Measurements from ENCODE around the gene EVC.
"Not testable (repeated sequence)": the region's sequence is repeated elsewhere in the genome, so short reads cannot be mapped to it uniquely, and the experiment has no call there.

Gene EVC

GRCh38 chr4:5812506-5813229 lies 101.7 kb downstream of the EVC start:
- DNase-seq (ENCODE audit: low spot score) = peak; percentile 61

GRCh38 chr4:5813882-5814255 lies 102.9 kb downstream of the EVC start:
- DNase-seq (ENCODE audit: low spot score) = no peak

DNA sequence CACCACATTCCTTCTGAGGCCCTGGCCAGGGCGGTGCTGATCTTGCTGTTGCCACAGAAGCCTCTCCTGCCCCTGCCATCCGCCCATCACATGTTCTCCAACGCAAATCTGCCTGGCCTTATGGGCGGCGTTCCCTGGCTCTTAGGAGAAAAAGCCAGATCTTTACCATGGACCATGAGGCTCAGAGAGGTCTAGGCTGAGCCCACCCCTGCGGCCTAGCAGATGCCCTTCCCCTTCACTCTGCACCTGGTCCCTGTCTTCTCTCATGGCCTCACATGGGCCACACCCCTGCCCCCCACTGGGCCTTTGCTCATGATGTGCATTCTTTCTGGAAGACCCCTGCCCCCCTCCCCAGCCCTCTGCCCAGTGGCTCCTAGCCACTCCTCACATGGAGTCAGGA lies 103.4 kb downstream of the EVC start:
- no peak for DNase-seq (ENCODE audit: low spot score)

GRCh38 chr4:5815641-5816040 lies 104.6 kb downstream of the EVC start:
- no peak for DNase-seq (ENCODE audit: low spot score)

- DNase-seq (ENCODE audit: low spot score) = no peak
Measured at GRCh38 chr4:5816101-5816500, 105.1 kb downstream of the EVC start.

GRCh38 chr4:5816851-5817375 lies 105.9 kb downstream of the EVC start:
- DNase-seq (ENCODE audit: low spot score) = no peak

DNA sequence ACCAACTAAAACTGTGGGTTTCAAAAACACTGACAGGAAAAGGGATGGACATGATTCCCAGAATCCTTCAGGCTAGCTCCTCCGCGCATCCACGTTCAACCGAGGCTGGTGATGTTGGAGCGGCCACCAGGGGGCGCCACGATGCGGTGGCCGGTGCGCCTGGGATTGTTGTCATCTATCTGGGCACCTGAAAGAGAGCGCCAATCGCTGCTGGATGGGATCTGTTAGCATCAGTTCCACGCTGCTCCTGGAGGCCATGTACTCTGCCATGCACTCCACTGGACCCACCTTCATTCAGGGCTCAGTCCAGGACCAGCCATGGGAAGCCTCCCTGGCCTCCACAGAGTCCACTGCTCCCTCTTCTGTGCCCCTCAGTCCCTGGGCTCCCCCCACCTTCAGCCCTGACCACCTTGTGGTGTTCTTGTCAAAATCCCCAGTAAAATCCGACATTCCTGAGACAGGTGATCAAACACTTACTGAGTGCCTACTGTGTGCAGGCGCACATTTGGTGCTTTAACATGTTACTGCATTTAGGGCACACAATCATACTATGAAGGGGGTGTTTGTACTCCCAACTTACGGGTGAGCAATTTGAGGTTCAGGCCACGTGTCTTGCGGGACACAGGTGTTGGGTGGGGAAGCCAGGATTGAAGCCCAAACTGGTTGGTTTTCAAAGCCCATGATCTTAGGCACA lies 110.8 kb downstream of the EVC start:
- no peak for DNase-seq (ENCODE audit: low spot score)

DNA sequence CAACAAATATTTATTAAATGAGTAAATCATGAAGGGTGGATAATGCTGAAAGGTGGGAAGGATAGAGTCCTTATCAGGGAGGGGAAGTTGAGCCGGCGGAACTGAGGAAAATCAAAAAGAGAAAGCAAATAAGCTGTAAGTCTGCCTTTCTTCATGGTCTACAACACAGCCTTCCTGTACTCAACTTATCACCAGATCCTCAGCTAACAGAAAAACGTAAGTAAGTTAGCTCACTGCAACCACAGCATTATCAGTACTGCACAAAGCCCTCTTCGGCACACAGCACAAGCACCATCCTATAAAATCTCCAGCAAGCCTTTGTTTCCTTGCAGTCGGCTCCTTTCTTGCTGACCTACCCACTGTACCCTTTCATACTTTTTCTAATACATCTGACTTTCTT lies 111.6 kb downstream of the EVC start:
- no peak for DNase-seq (ENCODE audit: low spot score)

GRCh38 chr4:5823542-5824211 lies 112.7 kb downstream of the EVC start:
- DNase-seq (ENCODE audit: low spot score) = no peak

DNA sequence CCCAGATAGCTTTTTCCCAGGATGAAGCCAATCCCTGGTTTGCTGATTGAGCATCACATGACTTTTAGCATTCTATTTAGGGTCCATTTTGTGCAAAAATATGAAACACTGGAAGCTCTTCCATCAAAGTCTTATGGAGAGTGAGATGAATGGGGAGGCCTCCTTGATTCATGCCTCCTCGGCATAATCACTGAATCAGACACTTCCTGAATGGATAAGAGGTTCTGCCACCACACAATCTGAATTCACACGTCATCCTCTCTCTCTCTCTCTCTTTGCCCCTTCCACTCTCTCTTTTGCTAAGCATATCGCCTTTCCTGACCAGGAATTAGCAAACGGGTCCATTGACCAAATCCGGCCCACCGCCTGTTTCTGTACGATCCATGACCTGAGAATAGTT lies 113.2 kb downstream of the EVC start:
- DNase-seq (ENCODE audit: low spot score) = no peak

DNA sequence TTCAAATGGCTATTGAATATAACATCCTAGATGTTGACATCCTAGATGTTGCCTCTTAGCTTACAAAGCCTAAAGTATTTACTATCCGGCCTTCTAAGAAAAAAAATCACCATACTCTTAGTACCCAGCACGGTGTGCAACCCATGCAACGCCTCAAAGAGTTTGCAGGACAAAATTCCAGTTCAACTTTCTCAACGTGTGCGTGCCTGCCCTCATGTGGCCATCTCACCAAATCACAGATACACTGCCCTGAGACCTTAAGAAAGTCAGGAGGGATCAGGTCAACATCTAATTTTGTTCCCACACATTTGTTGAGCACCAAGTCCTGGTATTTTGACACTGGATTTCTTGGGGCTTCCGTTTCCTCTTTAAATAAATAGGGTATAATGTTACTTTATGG lies 113.6 kb downstream of the EVC start:
- DNase-seq (ENCODE audit: low spot score) = peak; percentile 5

DNA sequence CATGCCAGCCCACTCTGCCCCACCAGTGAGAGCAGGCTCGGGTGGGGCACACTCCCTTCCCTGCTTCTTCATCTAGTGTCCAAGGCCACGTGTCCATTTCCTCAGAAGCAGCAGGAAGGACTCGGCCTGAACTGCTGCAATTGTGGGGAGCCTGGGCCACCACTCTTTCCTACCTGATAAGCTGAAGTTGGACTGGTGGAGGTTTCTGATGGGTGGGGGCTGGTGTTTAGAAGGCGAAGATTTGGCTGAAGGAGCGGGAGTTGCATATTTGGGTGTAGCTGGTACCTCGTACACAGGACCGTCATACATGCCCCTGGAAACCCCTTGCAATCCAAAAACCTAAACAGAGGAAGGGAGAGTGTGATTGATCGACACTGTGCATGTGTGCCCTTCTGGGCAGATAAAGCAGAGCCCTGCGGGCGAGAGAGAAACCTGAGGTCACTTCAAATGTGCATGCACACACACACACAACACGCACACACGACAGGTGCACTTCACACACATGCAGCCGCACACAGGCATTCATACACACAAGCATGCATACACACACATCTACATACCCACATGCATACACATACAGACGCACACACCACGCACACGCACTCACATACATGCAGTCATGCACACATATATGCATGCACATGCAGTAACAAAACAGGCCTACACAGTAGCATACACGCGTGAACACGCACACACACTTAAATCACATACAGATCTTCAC lies 114.5 kb downstream of the EVC start:
- no peak for DNase-seq (ENCODE audit: low spot score)

DNA sequence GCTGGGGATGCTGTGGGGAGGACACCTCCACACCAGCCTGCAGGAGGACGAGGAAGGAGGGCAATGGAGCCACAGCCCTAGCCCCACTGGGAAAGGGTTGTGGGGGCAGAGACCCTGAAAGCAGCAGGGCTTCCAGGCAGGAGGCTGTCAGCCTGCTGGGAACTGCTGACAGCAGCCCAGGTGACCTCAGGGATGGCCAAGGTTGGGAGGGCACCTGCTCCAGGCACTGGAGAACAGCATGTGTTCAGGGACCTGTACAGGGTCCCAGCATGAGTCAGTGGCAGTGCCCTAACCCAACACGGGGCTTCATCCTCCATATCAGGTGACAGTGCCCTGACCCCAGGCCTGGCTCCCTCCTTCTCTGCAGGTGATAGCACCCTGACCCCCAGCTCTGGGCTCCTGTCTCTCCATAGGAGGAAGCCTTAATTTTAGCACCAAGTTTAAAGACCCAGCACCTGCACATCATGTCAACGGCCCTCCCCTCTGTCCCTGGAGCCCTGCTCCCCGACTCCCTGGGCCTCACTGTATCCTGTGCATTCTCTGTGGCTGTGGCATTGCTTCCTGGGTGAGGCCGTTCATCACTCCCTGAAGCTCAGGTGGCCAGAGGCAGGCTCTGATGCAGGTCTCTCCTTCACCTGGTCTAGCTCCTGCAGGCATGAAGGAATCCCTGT lies 115.6 kb downstream of the EVC start:
- DNase-seq (ENCODE audit: low spot score) = no peak

DNA sequence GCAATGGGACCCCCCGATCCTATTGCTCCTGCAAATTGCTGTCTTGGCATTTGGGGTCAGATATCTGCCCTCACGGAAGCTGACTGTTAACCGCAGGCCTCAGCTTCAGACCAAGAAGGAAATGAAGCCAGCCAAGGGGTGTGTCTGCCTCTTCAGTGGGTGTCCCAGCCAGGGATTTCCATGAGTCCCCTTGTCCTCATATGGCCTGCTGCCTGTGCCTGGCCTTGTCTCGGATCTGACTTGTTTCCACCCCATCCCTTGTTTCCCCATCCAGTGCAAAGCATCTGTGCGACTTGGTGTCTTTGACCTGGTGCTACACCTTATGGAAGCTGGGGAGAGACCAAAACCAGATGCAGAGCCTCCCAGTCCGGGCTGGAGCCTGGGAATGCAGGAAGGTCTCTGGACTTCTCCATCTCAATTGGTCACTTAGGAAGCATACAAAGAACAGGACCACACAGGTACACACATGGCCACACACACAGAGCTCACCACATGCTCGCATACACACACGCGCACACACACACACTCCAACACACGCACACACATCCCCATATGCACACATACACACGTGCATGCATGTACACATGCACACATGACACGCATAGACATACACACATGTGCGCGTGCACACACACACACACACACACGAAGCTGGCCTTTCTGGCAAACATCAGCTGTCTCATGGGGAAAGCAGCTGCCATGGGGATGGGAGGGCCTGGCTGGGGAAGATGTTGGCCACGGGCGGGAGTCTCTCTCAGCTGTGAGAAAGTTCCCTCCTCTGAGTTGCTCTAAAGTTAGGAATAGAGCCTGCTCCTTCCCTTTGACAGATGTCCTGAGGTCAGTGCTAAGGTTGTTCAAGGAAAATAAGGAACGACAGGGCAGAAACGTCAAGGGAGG lies 116.4 kb downstream of the EVC start:
- no peak for DNase-seq (ENCODE audit: low spot score)

DNA sequence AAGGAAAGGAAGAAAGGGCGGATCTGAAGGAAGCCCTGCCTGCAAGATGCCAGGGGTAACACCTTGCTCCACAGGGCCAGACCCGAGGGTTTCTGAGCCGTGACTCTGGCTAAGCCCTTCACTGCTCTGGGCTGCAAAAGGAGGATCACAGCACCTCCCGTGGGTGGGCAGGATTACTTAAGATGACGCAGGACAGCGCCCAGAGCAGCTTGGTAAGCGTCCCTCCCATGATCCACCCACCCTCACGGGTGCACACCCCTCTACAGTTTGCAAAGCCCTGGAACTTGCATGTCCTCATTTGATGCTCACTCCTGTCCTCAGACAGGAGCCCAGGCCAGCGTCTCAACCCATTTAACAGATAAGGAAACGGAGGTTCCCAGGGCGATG lies 117.0 kb downstream of the EVC start:
- no peak for DNase-seq (ENCODE audit: low spot score)

DNA sequence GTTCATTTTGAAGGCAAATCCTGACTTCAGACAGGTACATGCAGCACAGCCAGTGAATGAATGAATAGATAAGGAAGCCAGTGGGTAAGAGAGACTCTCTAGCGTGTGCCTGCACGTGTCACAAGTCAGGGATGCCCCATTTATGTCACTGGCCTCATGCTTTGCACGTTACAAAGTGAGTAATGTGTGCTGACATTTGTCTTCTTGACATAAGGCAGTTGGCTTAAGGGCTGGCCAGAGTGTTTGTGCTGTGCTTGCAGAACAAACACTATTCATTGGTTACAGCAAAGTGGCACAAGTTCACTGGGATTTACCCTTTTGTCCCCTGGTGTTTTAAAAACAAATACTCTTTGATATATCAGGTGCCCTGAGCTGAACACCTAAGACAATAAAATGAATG lies 125.9 kb downstream of the EVC start:
- no peak for DNase-seq (ENCODE audit: low spot score)

DNA sequence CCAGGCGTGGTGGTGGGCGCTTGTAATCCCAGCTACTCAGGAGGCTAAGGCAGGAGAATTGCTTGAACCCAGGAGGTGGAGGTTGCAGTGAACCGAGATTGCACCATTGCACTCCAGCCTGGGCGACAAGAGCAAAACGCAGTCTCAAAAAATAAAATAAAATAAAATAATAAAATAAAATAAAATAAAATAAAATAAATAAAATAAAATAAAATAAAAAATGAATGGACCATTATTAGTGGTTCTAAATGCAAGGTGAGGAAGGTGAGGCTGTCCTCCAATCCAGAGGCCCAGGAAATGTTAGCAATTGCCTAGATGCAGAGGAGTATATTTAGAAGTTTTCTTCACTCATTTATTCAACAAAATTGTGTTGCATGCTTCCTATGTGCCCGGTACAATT lies 126.5 kb downstream of the EVC start:
- not testable (repeated sequence) for DNase-seq (ENCODE audit: low spot score)

DNA sequence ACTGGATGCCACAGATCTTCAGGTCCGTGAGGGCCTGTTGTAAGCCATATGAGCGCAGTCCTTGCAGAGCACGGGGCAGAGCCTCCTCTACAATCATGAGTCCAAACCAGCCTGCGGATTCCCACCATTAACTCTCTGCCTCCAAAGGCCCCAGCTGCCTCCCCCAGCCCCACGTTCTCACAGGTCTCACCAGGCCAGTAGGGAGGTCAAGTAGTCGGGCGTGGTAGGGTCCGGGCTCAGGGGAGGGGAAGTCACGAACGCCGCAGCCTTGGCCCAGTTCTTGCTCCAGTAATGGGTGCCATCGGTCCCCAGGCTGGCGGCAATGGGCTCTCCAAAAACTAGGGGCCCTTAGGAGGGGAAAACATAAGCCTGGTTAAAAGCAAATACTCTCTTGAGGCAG lies 128.3 kb downstream of the EVC start:
- no peak for DNase-seq (ENCODE audit: low spot score)

DNA sequence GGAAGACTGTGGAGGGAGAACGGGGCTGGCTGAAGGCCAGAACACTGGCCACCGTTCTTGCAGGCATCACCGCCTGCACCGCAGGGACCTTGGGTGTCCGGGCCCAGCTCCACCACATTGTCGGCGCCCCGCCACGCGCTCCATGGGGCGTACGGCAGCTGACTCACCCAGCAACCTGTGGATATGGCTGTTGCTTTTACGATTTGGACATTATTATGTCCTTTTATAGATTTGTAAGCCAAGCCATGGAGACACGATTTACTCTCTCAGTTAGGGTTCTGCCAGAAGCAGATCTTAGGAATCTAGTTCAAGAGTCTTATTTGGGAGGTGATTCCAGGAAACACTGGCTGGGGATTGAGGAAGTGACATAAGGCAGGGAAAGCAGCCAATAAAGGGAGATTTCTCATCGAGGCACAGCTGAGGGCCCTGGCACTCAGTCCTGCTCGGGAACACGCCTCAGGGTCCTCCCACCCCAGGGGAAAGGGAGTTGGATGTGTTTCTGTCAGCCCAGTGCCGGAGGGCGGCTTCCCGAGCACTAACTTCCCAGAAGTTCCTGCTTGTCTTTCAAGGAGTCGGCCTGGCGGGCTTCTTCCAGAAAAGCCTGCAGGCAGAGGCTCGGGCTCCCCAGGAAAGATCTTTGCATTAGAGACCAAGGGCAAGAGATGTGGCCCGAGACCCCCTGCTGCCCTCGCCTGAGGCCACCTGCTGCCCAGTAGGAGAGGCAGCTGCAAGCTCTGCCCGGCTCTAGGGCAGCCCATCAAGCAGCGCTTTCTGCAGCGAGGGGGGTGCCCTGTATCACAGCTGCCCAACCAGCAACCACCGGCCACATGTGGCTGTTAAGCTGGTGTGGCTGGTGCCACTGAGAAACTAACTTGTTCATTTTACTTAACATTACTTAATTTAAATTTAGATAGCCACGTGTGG lies 129.0 kb downstream of the EVC start:
- DNase-seq (ENCODE audit: low spot score) = no peak

DNA sequence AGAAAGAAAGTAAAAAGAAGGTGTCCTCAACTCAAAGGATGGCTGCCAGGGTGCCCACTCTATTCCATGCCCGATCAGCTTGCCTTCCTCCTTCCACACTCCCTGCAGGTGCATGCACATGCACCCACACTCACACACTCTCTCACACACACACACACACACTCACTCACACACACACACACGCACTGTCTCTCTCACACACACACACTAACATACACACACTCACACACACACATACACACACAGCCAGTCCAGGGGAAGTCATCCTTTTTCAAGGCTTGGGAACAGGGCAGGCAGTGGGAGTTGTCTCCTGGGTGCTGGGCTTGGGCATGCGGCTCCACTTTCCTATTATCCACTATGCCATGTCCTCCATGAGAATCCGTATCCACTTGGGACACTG lies 131.5 kb downstream of the EVC start:
- DNase-seq (ENCODE audit: low spot score) = no peak
